HG02938 (cell line): ENCODE data around the gene POLDIP2.

Source experiments
- ATAC-seq: cut with Tn5 transposase; IDR thresholded peaks from one replicate; pipeline ENCODE4 v1.9.1; 2021; ENCODE audit warnings: mild to moderate bottlenecking, moderate library complexity; ENCODE audit not compliant: unreplicated experiment

POLDIP2 gene

GRCh38 chr17:28338056-28338768 lies 19.1 kb downstream of the POLDIP2 start:
- no peak for ATAC-seq

GRCh38 chr17:28335959-28336871 lies 21.1 kb downstream of the POLDIP2 start:
- no peak for ATAC-seq

DNA sequence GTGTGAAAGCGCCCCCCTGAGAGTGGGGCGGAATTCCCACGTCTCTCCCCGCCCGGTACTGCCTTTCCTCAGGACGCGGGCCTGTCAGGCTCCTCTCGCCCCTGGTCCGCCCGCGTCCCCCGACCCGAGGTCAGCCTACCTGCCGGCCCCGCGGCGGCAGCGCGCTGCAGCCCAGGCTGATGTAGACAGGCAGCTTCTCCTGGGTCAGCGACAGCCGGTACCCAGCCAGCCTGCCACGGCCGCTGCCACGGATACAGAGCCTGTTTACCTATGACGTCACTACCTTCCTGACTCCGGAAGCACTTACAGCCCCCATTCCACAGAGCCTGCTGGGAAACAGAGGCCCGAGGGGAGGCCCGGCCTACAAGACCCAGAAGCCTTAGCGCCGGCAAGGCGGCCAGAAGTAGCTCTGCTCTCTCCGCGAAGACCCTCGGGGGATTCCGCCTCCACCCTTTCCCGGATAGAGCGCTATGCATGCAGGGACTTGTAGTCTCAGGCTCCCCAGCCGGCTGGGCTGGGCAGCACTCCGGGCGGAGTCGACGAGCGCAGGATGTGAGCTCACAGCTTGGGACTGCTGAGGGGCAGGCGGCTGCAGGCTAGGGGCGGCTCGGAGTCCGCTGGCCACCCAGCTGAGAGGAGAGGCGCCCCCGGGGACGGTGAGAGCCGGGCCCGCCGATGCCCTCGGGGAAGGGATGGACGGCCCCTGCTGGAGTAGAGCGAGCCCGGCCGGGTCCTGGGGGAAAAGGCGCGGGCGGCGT lies 21.9 kb downstream of the POLDIP2 start, which contains the start of the genes IFT20 and TNFAIP1:
Gene IFT20 (minus strand): TSS at position 272 of the 758 bp plus-strand sequence. CDS start 3,487 bp downstream, outside the sequence.
Gene TNFAIP1 (plus strand): TSS at position 561 of the 758 bp plus-strand sequence. CDS start 3,761 bp downstream, outside the sequence.
- peak; percentile 97 for ATAC-seq

GRCh38 chr17:28334666-28335200 lies 22.6 kb downstream of the POLDIP2 start:
- ATAC-seq: peak; percentile 2

- ATAC-seq: no peak
Measured at GRCh38 chr17:28334171-28334570, 23.2 kb downstream of the POLDIP2 start.

GRCh38 chr17:28333083-28333746 lies 24.1 kb downstream of the POLDIP2 start:
- no peak for ATAC-seq

GRCh38 chr17:28331891-28332420 lies 25.4 kb downstream of the POLDIP2 start:
- no peak for ATAC-seq

- no peak for ATAC-seq
Measured at GRCh38 chr17:28330671-28331070, 26.7 kb downstream of the POLDIP2 start.

DNA sequence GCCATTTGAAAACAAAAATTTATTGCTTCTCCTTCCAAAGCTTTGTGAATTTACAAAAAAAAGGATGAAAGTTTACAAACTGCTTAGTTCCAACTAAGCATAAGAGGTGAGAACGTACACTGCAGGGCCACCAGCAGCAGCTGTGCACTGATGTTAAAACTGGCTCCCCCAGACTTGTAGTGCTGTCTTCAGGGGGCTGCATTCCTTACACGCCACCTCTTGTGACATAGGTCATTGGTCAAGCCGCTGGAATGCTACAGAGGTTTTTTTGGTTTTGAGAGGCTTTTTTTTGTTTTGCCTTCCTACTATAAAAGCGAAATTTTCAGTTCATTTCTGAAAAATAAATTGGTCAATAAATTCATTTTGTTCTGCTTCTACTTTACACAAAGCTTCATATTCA lies 29.0 kb downstream of the POLDIP2 start:
- no peak for ATAC-seq

DNA sequence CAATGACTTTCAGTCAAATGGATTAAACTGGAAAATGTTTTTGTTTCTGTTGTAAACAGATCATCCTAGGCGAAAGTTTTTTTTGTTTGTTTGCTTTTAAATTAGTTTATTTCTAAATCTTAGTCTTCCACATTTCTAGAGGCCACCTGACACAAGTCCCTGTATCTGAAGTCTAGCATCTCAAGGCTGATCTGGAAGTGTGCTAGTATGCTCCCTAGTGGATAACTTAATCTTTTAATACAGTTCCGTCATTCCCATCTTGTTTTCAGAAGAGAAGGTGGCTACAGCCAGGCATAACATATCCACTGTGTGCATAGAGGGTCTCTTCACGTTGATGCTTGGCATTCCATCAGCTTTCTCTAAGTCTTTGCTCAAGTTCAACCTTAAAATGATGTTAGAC lies 29.6 kb downstream of the POLDIP2 start:
- ATAC-seq: no peak

- ATAC-seq: peak; percentile 59
Measured at GRCh38 chr17:28327031-28327607, 30.2 kb downstream of the POLDIP2 start.

GRCh38 chr17:28326114-28326513 lies 31.2 kb downstream of the POLDIP2 start:
- ATAC-seq: no peak

- no peak for ATAC-seq
Measured at GRCh38 chr17:28325211-28325610, 32.1 kb downstream of the POLDIP2 start.

GRCh38 chr17:28324781-28325180 lies 32.5 kb downstream of the POLDIP2 start:
- no peak for ATAC-seq

DNA sequence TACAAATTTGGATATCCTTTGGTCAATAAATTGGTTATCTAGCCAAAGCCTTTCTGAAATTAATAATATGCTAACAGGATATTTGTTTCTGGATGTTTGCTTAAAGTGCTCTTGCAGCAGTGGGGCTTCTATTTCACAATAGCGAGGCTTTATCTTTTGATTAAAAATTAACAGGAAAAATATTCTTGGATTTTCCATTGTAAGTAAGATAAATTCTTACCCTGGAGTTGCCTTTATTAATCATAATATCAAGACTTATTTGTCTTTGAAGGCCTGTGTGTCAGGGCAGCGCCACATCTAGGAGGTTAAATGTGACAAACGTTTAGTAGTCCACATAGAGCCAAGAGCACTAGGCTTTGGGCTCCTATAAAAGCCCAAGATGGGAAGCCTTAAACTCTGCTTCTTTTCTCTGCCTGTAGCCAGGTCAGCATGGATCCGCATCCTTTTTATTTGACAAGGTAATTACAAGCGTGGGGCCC lies 33.0 kb downstream of the POLDIP2 start:
- ATAC-seq: no peak

DNA sequence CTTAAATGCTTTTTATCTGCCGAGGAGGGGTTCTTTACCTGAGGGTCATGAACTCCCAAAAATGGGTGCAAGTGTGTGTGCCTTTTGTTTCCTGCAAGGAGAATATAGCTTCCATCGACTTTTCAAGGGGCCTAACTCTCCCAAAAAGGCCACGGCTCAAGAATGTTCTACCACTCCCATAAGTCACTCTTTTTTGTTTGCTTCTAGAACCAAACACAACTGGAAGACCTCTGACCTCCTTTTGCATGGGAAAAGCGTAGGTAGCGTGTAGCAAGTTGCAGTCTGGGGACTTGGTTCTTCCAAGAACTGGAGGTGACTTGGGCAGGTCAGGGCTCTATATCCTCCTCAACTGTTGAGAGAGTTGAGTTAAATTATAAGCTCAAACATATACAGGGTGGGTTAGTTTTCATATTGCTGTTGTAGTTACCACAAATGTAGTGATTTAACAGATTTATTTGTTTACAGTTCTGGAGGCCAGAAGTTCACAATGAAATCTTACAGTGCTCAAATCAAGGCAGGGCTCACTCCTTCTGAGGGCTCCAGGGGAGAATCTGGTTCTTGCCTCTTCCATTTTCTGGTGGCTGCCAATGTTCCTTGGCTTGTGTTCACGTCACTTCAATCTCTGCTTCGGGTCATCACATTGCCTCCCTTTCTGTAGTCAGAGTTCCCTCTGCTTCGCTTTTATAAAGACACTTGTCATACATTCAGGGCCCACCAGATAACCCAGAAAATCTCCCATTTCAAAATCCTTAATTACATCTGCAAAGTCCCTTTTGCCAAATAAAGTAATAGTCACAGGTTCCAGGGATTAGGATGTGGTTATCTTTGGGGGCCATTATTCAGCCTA lies 36.9 kb downstream of the POLDIP2 start:
- no peak for ATAC-seq

DNA sequence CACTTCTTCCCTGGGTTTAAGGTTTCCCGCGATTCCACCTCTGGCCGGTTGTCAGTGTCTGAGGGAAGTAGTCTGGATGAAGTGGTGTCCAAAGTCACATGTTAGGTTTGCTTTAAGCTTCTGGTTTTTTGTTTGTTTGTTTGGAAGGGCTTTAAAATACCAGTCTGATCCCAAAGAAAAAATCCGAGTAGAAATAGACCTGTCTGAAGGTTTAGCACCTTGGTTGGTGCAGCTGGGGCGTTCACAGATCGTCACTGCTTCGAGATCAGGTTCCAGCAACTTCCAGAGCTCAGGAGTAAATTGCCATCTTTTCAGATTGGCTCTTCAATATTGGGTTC lies 37.8 kb downstream of the POLDIP2 start:
- no peak for ATAC-seq

DNA sequence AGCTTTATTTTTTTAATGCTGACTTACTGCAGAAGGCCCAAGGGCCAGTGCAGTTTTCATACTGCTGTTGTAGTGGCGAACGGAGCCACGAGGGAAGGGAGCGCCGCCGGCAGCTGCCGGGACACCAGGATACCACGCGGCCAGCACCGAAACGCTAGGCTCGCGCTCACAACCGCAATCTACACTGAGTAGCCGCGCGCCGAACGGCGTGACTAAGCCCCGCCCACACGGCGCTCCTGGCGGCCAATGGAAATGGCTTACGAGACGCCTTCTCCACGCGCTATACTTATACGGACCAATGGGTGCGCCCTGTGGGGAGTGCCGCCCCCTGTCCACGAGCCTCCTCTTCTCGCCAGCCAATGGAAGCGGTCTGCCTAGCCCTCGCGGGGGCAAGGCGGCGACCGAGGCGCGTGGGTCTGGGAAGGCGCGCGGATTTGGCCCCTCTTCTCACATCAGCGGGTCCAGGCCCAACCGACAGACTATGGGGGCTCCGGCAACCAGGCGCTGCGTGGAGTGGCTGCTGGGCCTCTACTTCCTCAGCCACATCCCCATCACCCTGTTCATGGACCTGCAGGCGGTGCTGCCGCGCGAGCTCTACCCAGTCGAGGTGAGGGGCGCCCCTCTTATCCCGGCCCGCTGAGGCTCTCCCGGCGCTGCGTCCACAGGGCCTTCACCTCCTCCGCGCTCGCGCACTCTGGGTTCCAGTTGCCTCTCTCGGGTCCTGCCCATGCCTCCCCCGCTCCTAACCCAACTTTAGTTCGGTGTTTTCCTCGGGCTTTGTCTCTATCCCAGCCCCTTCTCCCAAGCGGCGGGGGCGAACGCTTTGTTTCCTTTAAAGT lies 38.3 kb downstream of the POLDIP2 start, which contains the start of gene TMEM97:
Gene TMEM97 (plus strand): TSS at position 442 of the 839 bp plus-strand sequence. CDS start 40 bp downstream, at position 482.
- peak; percentile 93 for ATAC-seq
